ENCODE measurements around the gene CRYGC. TPM values are rescaled to one million over a fixed set of nuclear protein-coding genes. Genes with fewer than 3 reads are reported as not detected.

The CRYGC gene
- total and polyA plus RNA-seq, 10 donors, result not detected

GRCh38 chr2:208164951-208165755, 35.5 kb upstream of the CRYGC start:
- WGBS, 5 donors, result 76 to 97% (median 90%) methylated on average over 2 of the region's 2 CpGs
- Histone ChIP-seq H3K9me3 (no peaks in the 10 kb centered on the region), H3K36me3 (no peaks in the 10 kb centered on the region)

GRCh38 chr2:208163489-208163888, 33.9 kb upstream of the CRYGC start, which contains the start of gene CRYGA:
Gene CRYGA (minus strand): TSS chr2:208163589. CDS start chr2:208163556, 33 bp downstream.
- no peaks in the 10 kb centered on the region for H3K36me3 ChIP-seq
- H3K4me1 ChIP-seq, result no peaks in the 10 kb centered on the region
- TF ChIP-seq POLR2AphosphoS5 (IDR thresholded peaks at IDR 0.05) (no peak), POLR2A (IDR thresholded peaks at IDR 0.05) (no peak), CTCF (IDR thresholded peaks at IDR 0.05 in 8 of 11, conservative IDR thresholded peaks at IDR 0.05 in 3 of 11) (no peak)
- intact Hi-C loops (cut with DNase I; ENCODE audit: low total_unique reads), result no loop called here
- H3K9me3 ChIP-seq, result no peaks in the 10 kb centered on the region
- no peak within 1 kb of the TSS for H3K27ac ChIP-seq
- no peak within 1 kb of the TSS for H3K4me3 ChIP-seq
- H3K27me3 ChIP-seq (replicated peaks in 1 of 7), result peaks cover 0 to 3% (median 0%) of the 10 kb centered on the region in 7 donors
- WGBS, 5 donors, result 72 to 83% (median 76%) methylated on average over 2 of the region's 2 CpGs
- no peak for DNase-seq

More at GRCh38 chr2:208164951-208165755, 35.5 kb upstream of the CRYGC start:
- no peak overlapping the region for H3K4me3 ChIP-seq
- no peak for TF ChIP-seq CTCF (IDR thresholded peaks at IDR 0.05 in 8 of 11, conservative IDR thresholded peaks at IDR 0.05 in 3 of 11)
- TF ChIP-seq POLR2A (IDR thresholded peaks at IDR 0.05), result no peak
- no peak for TF ChIP-seq POLR2AphosphoS5 (IDR thresholded peaks at IDR 0.05)
- no peaks in the 10 kb centered on the region for H3K4me1 ChIP-seq
- no peak overlapping the region for H3K27ac ChIP-seq
- peaks cover 0 to 3% (median 0%) of the 10 kb centered on the region in 7 donors for H3K27me3 ChIP-seq (replicated peaks in 1 of 7)
- DNase-seq, result no peak
- intact Hi-C loops (cut with DNase I; ENCODE audit: low total_unique reads), result no loop called here

- intact Hi-C loops (cut with DNase I; ENCODE audit: low total_unique reads), result no loop called here
Observed at GRCh38 chr2:208156439-208156838, 26.8 kb upstream of the CRYGC start.

More at GRCh38 chr2:208156439-208156838, 26.8 kb upstream of the CRYGC start:
- Histone ChIP-seq H3K4me1 (no peaks in the 10 kb centered on the region), H3K36me3 (no peaks in the 10 kb centered on the region), H3K9me3 (peaks cover 0 to 7% (median 5%) of the 10 kb centered on the region in 8 donors), H3K27ac (no peak overlapping the region), H3K4me3 (no peak overlapping the region), H3K27me3 (replicated peaks in 1 of 7) (no peaks in the 10 kb centered on the region)
- no peak for TF ChIP-seq POLR2A (IDR thresholded peaks at IDR 0.05)
- no peak for TF ChIP-seq POLR2AphosphoS5 (IDR thresholded peaks at IDR 0.05)
- no peak for TF ChIP-seq CTCF (IDR thresholded peaks at IDR 0.05 in 8 of 11, conservative IDR thresholded peaks at IDR 0.05 in 3 of 11)
- 60 to 88% (median 79%) methylated on average over 2 of the region's 2 CpGs for WGBS, 5 donors
- no peak for DNase-seq

Measured in spleen (tissue), 11 donors.